Islet of Langerhans (tissue), 1 donor: ENCODE measurements around the gene KRT15.

Source experiments
- FAIRE-seq: peaks from one replicate; lab custom pipeline; 2011; peaks lifted over from hg19 to GRCh38; lab: Jason Lieb, UNC

KRT15 gene

DNA sequence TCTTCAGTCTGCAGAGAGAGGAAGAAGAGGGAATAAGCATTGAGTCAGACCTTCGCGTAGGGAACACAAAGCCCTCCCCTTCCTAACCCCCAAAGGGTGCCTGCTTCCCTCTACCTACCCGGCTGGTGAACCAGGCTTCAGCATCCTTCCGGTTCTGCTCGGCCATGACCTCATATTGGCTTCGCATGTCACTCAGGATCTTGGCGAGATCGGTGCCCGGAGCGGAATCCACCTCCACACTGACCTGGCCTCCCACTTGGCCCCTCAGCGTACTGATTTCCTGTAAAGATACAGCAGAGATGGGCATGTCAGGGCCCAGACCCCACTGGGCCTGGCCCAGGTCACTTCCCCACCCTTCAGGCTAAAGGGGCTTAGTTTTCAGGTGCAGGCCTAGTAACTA, 5.6 kb upstream of the KRT15 start:
- FAIRE-seq = no peak

DNA sequence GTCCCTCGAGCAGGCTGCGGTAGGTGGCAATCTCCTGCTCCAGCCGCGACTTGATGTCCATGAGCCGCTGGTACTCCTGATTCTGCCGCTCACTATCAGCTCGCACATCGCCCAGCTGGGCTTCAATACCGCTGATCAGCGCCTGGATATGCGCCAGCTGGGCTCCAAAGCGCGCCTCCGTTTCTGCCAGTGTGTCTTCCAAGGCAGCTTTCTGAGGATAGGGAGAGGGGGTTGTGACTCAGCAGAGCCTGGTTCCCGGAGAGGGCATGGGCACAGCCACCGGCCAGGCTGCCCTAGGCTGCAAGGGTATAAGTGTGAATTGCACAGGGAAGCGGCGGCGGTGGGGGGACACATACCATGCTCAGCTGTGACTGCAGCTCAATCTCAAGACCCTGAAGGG, 5.1 kb upstream of the KRT15 start:
- FAIRE-seq = no peak

DNA sequence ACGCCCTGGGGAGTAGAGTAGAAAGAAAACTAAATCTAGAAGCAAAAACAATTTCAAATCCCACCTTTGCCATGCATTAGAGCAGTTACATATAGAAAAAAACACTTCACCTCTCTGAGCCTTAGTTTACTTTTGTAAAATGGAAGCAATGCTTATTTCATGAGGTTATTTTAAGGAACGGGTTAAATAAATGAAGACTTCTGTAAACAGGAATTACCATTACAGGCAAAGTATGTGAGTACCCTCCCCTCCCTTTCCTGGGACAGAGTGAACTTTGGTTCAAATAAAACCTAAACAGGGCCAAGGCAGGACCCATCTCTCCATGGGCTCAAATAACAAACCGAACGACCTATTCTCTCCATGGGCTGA, 4.5 kb upstream of the KRT15 start:
- no peak for FAIRE-seq

DNA sequence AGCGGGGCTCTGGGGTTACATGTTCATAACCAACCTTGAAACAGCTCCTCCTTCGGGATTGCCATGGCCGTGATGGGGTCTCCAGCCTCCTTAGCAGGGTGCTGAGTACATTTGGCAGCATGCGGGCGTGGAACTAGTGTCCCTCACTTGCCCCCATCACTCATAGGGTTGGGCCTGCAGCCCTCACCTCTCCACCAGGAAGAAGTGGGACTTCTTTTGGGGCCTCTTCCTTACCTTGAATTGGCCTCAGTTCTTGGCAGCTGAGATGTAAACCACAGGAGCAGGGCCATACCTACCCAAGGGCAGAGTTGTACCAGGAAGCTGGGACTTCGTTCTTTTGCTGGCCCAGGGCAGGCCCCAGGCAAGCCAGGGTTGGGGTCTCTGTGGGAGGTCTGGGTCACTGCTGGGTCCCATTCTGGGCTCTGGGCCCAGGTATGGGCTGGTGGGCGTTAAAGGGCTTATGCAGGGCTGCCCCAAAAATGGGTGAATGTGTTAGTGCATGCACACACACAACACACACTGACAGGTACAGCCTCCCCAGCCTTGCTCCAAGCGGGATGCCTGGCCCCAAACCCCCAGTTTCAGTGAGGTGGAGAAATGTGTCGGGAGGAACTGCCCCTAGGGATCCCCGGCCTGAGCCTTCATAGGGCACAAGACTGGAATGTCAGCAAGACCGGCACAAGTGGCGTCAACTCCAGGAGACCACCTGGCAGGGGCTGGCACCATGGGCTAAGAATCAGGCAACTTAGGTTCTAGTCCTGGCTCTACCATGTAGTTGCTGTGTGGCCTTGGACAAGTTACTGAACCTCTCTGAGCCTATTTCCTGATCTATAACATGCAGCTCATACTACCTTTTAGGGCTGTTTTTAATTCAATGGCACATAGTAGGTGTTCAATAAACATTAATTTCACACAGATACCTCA, 3.9 kb upstream of the KRT15 start:
- no peak for FAIRE-seq

DNA sequence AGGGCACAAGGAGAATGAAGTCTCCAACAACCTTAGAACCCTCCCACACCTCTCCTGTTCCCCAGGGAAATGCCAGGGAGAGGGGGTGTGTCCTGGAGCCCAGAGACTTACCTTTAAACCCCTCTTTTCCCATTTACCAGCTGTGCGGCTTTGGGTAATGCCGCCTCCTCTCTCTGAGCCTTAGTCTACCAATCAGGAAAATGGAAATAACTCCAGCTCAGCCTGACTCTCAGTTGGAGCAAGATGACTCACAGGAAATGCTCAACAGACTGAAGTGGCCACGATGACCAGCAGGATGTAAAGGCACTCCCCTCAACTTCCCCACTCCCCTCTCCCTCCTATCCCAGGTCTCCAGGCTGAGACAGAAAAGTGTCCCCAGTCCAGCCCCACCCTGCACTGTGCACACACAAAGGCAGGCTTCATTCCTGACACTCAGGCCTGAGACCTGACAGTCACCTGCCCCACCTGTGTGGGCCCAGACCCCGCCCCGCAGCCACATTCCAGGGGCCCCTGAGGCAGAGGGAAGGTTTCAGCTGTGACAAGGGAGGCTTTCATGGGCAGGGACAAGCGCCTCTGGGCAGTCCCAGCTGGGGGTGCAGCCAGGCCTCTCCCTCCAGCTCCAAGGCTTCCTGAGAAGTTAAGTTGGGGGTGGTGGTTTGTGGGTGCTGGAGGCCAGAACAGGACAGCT, 3.0 kb upstream of the KRT15 start:
- FAIRE-seq = no peak

DNA sequence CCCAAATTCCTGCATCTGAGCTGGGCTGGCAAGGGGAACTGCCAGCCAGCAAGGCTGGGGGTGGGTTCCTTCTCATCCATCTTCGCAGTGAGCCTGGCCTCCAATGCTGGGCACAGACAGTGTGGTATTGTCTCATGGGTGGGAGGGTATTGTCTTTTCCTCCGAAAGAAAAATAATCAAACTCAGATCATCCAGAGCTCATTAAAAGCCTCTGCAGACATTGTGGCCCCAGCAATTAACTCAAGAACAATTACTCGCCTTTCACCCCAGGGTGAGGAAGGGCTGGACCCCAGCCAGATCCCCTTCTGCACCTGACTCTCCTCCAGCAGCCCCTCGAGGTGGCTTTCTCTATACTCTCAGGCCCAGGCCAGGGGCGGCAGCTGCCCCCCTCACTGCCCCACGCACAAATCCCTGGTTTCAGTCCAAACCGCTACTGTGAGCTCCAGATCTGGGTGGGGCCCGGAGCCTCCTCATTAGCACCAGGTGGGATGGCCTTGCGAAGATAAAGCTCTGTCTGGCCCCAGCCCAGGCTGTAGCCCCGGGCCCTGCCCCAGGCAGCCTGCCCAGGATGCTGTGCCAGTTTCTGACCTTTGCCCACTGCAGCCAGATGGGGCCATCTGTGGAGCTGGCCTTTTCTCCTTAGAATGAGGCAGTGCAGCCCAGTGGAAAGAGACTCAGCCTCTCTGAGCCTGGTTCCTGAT, 2.3 kb upstream of the KRT15 start:
- no peak for FAIRE-seq

DNA sequence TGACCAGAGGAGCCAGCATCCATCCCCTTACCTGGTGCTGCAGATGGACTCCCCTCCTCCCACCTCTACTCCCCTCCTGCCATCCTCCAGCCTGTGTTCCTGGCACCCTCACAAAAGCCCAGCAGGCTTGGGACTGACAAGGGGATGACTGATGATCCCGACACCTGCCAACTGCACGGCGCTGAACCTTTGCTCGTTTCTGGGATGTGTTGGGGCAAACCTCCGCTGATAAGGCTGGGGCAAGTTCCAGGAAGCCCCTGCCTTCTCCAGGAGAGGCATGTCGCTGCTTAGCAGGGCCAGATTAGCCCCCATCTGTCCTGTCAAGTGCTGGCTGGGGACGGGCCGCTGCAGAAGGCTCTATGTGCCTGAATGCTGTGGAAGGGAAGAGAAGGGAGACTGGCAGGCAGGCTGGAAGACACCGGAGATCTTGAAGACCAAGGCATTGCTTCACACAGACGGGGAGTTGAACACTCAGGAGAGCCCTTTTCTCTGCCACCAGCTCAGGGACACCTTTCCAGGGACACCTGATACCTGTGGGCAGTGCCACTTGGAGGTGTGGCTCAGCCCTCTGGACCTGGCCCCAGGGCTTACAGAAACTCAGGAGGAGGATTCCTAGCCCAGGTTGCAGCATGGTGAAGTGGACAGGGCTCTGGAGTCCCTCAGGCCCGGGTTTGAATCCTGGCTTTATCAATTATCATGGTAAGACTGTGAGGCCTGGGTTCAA, 973 bp upstream of the KRT15 start:
- no peak for FAIRE-seq

DNA sequence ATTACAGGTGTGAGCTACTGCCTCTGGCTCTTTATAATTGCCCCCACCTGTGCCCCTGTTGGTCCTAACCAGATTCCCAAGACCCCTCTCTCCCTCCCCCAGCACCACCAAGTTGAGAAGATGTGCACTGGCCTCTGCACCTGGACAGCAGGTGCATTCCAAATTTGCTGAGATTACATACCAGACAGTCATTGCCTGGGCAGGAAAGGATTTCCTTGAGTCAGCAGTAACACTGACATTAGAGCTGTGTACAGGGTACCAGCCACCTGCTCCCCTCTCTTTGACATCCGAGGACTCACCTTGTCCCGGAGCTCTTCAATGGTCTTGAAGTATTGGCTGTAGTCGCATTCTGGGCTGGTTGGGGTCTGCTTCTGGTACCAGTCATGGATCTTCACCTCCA, 659 bp downstream of the KRT15 start:
- FAIRE-seq = no peak

DNA sequence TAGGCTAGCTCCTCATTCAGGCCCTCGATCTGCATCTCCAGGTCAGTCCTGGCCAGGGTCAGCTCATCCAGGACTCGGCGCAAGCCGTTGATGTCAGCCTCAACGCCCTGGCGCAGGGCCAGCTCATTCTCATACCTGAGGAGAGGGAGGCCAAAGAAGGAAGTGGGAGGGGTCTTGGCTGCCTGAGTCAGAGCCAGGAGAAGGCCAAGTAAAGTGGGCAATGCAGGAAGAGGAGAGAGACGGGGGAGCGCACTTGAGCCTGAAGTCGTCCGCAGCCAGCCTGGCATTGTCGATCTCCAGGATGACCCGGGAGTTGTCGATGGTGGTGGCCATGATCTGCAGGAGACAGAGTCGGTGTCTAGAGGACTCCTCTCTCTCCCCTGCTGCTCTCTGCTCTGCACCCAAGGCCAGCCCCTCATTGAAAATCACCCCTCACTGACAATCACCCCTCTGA, 1.8 kb downstream of the KRT15 start:
- no peak for FAIRE-seq

DNA sequence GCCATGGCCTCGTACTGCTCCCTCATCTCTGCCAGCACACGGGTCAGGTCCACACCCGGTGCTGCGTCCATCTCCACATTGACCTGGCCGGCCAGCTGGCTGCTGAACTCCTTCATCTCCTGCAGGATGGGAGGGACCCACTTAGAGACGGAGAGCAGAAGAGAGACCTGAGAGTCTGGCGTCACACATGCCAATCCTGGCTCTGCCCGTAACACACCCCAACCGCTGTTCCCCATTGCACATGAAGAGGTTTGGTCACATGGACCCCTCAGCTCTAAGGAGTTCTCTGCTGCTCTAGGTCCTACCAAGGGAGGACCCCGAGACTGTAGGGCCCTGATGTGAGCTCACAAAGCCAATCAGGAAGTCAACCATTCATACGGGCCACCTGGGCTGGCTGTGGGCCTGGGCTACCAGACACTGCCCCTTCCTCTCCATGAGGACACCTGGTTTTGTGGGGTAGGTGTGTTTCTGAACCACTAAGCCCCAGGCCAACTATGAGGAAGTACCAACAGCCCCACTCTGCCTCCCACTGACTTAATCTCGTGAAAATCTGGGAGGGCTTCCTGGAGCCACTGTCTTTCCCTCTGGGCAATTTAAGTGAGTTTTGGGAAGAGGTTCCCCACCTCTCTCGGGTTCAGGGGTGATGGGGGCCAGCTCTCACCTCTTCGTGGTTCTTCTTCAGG, 2.4 kb downstream of the KRT15 start:
- no peak for FAIRE-seq

DNA sequence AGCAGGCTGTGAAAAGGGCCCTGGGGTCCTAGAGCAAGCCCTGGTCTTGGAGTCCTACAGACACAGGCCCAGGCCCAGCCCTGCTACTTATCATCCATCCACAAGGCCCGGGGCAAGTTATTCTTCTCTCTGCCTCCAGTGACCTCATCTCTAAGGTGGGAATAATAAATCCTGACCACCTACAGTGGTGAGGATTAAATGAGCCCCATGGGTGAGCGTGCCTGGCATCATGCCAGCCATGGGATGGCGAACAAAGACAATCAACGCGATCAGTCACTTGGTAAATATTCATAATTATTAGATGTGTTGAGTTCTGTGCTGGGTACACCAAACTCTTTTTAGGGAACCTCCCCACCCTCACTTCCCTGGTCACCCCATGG, 5.5 kb downstream of the KRT15 start:
- FAIRE-seq = no peak

DNA sequence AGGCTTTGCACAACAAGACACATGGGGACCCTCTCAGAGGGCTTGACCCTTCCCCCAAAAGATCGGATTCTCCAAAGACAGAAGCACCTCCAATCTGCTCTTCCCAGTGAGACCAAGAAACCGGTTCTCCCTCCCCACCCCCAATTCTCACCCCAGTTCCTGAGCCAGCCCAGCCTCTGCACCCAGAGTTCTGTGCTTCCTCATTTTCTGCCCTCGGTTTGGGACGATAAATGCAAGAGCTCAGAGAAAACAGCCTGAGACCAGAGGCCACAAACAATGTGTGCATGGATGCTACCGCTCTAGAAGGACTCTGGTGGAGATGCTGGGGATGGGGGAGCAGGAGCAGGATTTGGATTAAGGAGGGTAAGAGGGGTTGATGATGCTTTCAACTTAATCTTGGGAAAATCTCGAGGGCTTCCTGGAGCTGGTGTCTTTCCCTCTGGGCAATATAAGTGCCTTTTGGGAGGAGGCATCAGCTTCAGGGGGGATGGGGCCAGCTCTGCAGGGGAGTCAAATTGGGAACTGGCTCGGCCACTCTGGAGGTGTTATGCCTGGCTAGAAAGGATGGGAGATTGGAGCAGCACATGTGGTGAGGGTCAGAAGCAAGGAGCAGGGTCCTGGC, 6.0 kb downstream of the KRT15 start:
- no peak for FAIRE-seq

DNA sequence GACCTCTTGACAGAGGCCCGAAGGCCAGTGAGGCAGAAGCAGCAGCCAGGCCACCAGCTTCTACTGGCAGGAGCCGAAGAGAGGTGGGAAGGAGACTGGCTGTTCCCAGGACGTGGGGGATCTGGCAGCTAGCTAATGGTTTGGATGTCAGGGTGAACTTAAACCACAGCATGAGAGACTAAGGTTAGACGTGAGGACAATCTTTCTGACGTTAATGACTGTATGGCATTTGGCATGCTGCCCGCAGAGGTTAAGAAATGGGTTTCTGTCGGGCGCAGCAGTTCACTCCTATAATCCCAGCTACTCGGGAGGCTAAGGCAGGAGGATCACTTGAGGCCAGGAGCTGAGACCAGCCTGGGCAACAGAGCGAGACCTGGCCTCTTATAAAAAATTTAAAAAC, 7.0 kb downstream of the KRT15 start:
- FAIRE-seq = no peak

DNA sequence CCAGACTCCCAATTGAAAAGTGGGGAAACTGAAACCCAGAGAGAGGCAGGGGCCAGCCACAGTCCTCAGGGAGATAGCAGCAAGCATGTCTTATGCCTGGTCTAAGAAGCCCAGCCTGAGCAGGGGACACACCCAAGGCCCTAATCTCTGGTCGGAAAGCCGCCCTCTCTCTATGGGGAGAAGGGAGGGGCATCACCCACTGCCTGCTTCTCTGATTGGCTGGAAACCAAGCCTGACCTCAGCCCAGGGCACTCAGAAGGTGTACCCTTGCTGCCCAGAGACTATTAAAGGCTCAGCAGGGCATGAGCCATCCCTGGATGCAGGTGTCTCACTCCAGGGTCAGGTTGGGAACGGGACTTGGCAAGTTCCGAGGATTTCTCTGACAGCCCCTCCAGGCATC, 7.6 kb downstream of the KRT15 start:
- no peak for FAIRE-seq

DNA sequence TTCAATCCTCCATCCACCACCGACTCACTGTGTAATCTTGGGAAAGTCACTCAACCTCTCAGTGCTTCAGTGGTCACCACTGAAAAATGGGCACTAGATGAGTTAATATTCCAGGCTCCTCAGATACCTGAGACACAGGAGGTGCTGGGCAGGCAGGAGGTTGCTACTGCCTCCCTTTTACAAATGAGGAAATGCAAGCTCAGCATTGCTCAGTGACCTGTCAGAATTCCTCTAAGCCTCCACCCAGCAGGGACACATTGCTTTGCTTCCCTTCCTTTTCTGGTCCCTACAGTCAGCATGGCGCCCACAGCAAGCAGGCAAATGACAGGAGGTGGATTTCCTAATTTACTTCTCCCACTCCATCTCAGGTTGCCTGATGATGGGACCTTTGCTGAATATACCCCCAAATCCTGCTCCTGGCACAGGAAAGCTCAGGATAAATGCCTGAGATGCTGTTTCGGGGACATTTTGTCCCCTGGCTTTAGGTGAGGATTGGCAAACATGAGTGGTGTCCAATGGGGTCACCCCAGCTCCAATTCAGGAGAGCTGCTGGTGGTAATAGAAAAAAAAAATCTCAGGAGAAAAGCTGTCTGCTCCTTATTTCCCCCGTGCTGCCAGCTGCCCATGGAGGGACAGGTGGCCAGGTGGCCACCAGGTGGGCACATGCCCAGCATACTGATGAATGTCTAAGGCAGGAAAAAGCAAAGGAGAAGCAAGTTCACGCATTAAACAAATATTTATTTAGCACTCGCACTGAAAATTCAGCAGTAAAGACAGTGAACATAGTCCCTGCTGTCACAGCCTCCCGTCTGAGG, 8.2 kb downstream of the KRT15 start:
- FAIRE-seq = no peak

DNA sequence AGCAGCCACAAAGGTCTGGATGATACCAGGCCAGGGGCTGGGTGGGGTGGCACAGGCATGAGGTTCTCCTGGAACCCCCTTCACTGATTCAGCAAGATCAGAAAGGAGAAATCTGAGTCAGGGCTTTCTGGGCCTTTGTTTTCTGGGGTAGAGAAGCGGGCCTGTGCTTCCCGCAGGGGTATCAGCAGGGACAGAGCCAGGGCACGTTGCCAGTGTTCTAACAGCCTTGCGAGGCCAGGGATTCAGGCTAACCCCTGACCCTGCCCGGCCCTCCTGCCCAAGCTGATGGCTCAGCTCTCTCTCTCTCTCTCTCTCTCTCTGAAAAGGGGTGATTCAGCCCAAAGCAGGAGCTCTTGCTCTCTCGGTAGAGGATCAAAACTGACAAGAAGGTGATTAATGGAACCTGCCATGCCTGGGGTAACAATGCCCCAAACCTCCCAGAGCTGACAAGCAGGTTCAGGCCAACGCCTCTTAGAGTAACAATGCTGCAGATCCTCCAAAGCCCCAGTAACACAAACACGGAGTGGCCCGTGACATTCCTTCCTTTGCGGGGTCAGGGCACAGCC, 11.3 kb downstream of the KRT15 start:
- no peak for FAIRE-seq

DNA sequence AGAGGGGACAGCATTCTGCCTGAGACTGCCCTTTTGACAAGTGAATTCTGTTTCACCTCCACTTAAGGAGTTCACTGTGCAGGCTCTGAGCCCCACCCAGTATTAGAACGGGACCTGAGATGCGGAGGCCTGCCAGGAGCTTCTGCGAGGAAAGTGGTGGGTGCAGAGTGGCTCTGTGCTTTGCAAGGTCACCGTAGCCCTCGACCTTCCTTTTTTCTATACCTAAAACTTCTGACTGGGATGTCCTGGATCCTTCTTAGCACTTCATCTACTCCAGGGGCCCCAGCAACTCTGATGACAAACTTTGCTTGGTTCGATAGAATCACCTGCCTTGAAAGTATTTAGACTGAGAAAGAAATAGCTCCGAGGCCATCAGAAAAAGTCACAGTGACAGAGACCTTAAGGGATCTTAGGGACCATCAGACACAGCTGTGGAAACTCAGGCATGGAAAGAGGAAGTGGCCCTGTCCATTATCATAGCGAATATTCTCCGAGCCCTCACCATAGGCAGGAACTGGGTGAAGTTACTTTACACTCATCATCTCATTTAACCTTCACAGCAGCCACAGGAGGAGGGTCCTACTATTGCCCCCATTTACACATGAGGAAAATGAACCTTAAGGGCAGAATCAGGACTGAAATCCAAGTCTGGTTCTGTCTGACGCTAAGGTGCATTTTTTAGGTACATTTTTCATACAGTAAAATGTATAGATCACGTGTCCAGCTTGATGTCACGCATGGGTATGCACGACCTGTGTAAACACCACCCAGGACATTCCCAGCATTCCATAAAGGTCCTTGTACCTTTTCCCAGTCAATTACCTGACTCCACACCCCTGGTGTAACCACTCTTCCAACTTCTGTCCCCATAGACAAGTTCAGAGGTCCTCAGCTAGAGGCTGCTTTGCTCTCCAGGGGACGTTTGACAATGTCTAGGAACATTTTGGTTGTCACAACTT, 12.6 kb downstream of the KRT15 start:
- FAIRE-seq = no peak

DNA sequence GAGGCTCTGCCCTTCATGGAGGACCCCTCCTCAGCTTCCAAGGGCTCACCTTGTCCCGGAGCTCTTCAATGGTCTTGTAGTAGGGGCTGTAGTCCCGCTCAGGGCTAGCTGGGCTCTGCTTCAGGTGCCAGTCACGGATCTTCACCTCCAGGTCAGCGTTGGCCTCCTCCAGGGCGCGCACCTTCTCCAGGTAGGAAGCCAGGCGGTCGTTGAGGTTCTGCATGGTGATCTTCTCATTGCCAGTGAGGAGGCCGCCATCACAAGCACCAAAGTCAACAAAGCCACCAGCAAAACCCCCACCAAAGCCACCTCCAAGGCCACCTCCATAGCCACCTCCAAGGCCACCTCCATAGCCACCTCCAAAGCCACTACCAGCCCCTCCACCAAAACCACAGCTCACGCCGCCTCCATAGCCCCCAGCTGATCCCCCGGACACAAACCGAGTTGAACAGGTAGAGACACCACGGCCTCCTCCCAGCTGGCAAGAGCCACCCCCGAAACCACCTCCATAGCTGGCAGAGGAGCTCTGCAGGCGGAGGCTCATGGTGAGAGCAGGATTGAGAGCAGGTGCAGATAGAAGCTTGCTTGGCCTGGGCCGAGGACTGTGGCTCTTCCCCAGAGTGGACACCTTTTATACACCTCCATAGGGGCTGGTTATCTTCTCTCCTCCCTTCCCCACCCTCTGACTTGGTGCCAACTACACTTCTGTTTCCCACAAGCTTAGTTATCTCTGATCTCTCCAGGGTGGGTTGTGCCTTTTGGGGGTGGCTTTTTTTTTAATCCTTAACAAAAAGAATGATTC, 13.5 kb downstream of the KRT15 start, which contains the start of gene KRT13:
KRT13 (minus strand) TSS at position 606 of the 802 bp plus-strand sequence; CDS start at position 544, 62 bp downstream.
- no peak for FAIRE-seq
